IMR-90 (cell line): ENCODE measurements around the gene C1R. TPM values are rescaled to one million over a fixed set of nuclear protein-coding genes. Genes with fewer than 3 reads are reported as not detected.

ENCODE experiments used
- ATAC-seq: fragments of 200-7000 bp; cut with Tn5 transposase; 2 replicates; pipeline ENCODE4 v1.9.1; 2020; ENCODE audit warnings: low read depth, mild to moderate bottlenecking, moderate library complexity
- BruUV-seq: library from RNA; stranded (reverse); fragments of 400-500 nt; replicated peaks from 2 replicates; lab custom pipeline; 2021; lab: Mats Ljungman, UMichigan
- CTCF ChIA-PET: fragments of 300-600 bp; formaldehyde crosslinking; extraction: SDS; loops from one replicate; lab custom pipeline; 2021; ENCODE audit warnings: antibody characterized with exemption; lab: Yijun Ruan, JAX
- POLR2A ChIA-PET: fragments of 300-600 bp; sonication (Branson Sonifier 250); formaldehyde crosslinking; loops from one replicate; lab custom pipeline; 2022; ENCODE audit warnings: antibody characterized with exemption; ENCODE audit not compliant: unreplicated experiment; lab: Charles Lee
- DNase-seq: peaks from one replicate; pipeline ENCODE4 v3.0.0; 2013
- H2AFZ ChIP-seq: replicated peaks from 2 replicates; pipeline ENCODE3; 2013; ENCODE audit warnings: low read length, mild to moderate bottlenecking; ENCODE audit not compliant: poor library complexity
- H2AK5ac ChIP-seq: 2 replicates; pipeline ENCODE4 v1.6.1; 2013; ENCODE audit warnings: low read depth, low read length, inconsistent platforms
- H2AK9ac ChIP-seq: replicated peaks from 2 replicates; pipeline ENCODE3; 2013; ENCODE audit warnings: mild to moderate bottlenecking, low read depth, low read length, moderate library complexity; ENCODE audit not compliant: poor library complexity
- H2BK120ac ChIP-seq: 2 replicates; pipeline ENCODE4 v1.6.1; 2013; ENCODE audit warnings: low read depth, low read length, inconsistent platforms
- H2BK15ac ChIP-seq: 3 replicates; pipeline ENCODE4 v1.6.1; 2013; ENCODE audit warnings: low read depth, low read length, inconsistent platforms
- H2BK20ac ChIP-seq: 2 replicates; pipeline ENCODE4 v1.6.1; 2013; ENCODE audit warnings: low read depth, mild to moderate bottlenecking, inconsistent platforms, low read length, moderate library complexity
- H2BK5ac ChIP-seq: 2 replicates; pipeline ENCODE4 v1.6.1; 2013; ENCODE audit warnings: mild to moderate bottlenecking, low read depth, low read length, inconsistent platforms; ENCODE audit not compliant: poor library complexity, severe bottlenecking
- H3K14ac ChIP-seq: replicated peaks from 2 replicates; pipeline ENCODE4 v1.6.1; 2013; ENCODE audit warnings: low read depth, low read length, inconsistent platforms
- H3K18ac ChIP-seq: 2 replicates; pipeline ENCODE4 v1.6.1; 2013; ENCODE audit warnings: low read depth, low read length, control low read depth
- H3K23ac ChIP-seq: 2 replicates; pipeline ENCODE4 v1.6.1; 2013; ENCODE audit warnings: low read depth, low read length, inconsistent platforms
- H3K27ac ChIP-seq: 2 replicates; pipeline ENCODE4 v1.5.1; 2013; ENCODE audit warnings: mild to moderate bottlenecking, control low read depth, low read length; ENCODE audit not compliant: insufficient read depth
- H3K27me3 ChIP-seq: 2 replicates; pipeline ENCODE4 v1.6.1; 2013; ENCODE audit warnings: low read length; ENCODE audit not compliant: control insufficient read depth, insufficient read depth
- H3K36me3 ChIP-seq: 2 replicates; pipeline ENCODE4 v1.6.1; 2013; ENCODE audit warnings: low read length, mixed read lengths; ENCODE audit not compliant: control insufficient read depth, insufficient read depth
- H3K4ac ChIP-seq: 2 replicates; pipeline ENCODE4 v1.6.1; 2013; ENCODE audit warnings: low read depth, low read length, inconsistent platforms
- H3K4me1 ChIP-seq: 2 replicates; pipeline ENCODE4 v1.6.1; 2013; ENCODE audit warnings: low read length, mixed read lengths; ENCODE audit not compliant: control insufficient read depth, insufficient read depth
- H3K4me2 ChIP-seq: 2 replicates; pipeline ENCODE4 v1.6.1; 2013; ENCODE audit warnings: low read depth, mild to moderate bottlenecking, control low read depth, low read length, moderate library complexity
- H3K4me3 ChIP-seq: 2 replicates; pipeline ENCODE4 v1.5.1; 2013; ENCODE audit warnings: low read depth, mild to moderate bottlenecking, control low read depth, low read length, moderate library complexity; ENCODE audit not compliant: insufficient read depth
- H3K56ac ChIP-seq: 2 replicates; pipeline ENCODE4 v1.6.1; 2013; ENCODE audit warnings: low read length, inconsistent platforms; ENCODE audit not compliant: insufficient read depth; ENCODE audit errors: extremely low read depth
- H3K79me1 ChIP-seq, 2 experiments: 2 replicates each; pipeline ENCODE4 v1.6.1; 2013; ENCODE audit warnings: low read length in 2 of 2, inconsistent platforms in 1 of 2, low read depth in 1 of 2
- H3K9ac ChIP-seq: 2 replicates; pipeline ENCODE4 v1.6.1; 2013; ENCODE audit warnings: low read depth, low read length, control low read depth
- H3K9me1 ChIP-seq: 2 replicates; pipeline ENCODE4 v1.6.1; 2013; ENCODE audit warnings: low read length, inconsistent platforms; ENCODE audit not compliant: insufficient read depth
- H3K9me3 ChIP-seq: 2 replicates; pipeline ENCODE4 v1.6.1; 2013; ENCODE audit warnings: low read length; ENCODE audit not compliant: control insufficient read depth, insufficient read depth
- H4K20me1 ChIP-seq: 2 replicates; pipeline ENCODE4 v1.6.1; 2013; ENCODE audit warnings: low read length, inconsistent platforms; ENCODE audit not compliant: insufficient read depth
- H4K5ac ChIP-seq: 2 replicates; pipeline ENCODE4 v1.6.1; 2013; ENCODE audit warnings: mild to moderate bottlenecking, low read depth, low read length, control low read depth
- H4K8ac ChIP-seq, 2 experiments: 2 replicates each; pipeline ENCODE4 v1.6.1; 2013; ENCODE audit warnings: low read depth in 2 of 2, low read length in 2 of 2, control low read depth in 1 of 2, inconsistent platforms in 1 of 2
- H4K91ac ChIP-seq: 2 replicates; pipeline ENCODE4 v1.6.1; 2013; ENCODE audit warnings: low read depth, low read length, inconsistent platforms; ENCODE audit not compliant: insufficient read depth
- RFX5 ChIP-seq: IDR thresholded peaks from 2 replicates; pipeline ENCODE4 v1.8.0; 2012; ENCODE audit warnings: low read depth, mild to moderate bottlenecking, low read length, moderate library complexity
- WGBS, 2 experiments: methylation state at CpG; one replicate each; pipeline versions ENCODE4 v1.1.5 to v1.1.7; 2013; ENCODE audit warnings: missing lambda C conversion rate in 2 of 2; ENCODE audit not compliant: insufficient read length in 1 of 2; ENCODE audit errors: extremely low coverage in 2 of 2; 5-methylcytosine and 5-hydroxymethylcytosine counted together
- dilution Hi-C: fragments of 300-500 bp; cut with HindIII; formaldehyde crosslinking; loops from one replicate; pipeline ENCODE4 v1.14.3; 2018; ENCODE audit warnings: low sequenced_read_pairs; ENCODE audit not compliant: unreplicated experiment
- in situ Hi-C: fragments of 300-500 bp; cut with MboI; formaldehyde crosslinking; loops from 3 replicates; pipeline ENCODE4 v1.14.3; 2019; ENCODE audit warnings: low sequenced_read_pairs, inconsistent platforms, mixed read lengths
- intact Hi-C: fragments of 100-400 bp; cut with micrococcal nuclease; formaldehyde crosslinking; loops from 2 replicates; pipeline ENCODE4 v1.10.0; 2022
- polyA plus RNA-seq, 3 experiments: library from polyadenylated mRNA; depleted of rRNA; stranded (reverse); fragments of >200 nt; gene quantifications; 2 replicates each; pipeline ENCODE4 v1.2.3, GENCODE V29; 2012; ENCODE audit warnings: low replicate concordance in 1 of 3
- total RNA-seq: library from RNA; depleted of rRNA; stranded (reverse); fragments of >200 nt; gene quantifications from 2 replicates; pipeline ENCODE4 v1.2.3, GENCODE V29; 2012

The C1R gene
- total and polyA plus RNA-seq, 2 of the 4 experiments (the other 2 are of a cell fraction): 38.4 to 165 TPM

GRCh38 chr12:7116916-7117315 is 24.7 kb upstream of the C1R start:
- Histone ChIP-seq H3K4me3 (no peak overlapping the region), H2BK5ac (no peak overlapping the region), H3K4me1 (no peaks in the 10 kb centered on the region; the same call in 1 of the 2 replicates), H4K8ac (no peak overlapping the region), H2BK20ac (no peak overlapping the region), H4K20me1 (no peaks in the 10 kb centered on the region), H3K23ac (no peak overlapping the region), H4K91ac (no peak overlapping the region), H3K4ac (no peak overlapping the region), H4K5ac (no peak overlapping the region), H2AK5ac (no peak overlapping the region), H3K9ac (no peak overlapping the region), H2BK15ac (no peak overlapping the region), H3K18ac (no peak overlapping the region), H3K27me3 (no peaks in the 10 kb centered on the region), H3K9me1 (no peaks in the 10 kb centered on the region), H3K36me3 (peaks cover 39% of the 10 kb centered on the region), H3K56ac (no peak overlapping the region), H3K4me2 (no peak overlapping the region), H2BK120ac (no peak overlapping the region), H3K14ac (no peak overlapping the region), H3K9me3 (no peaks in the 10 kb centered on the region), H3K79me1 (0 out of 4 replicates have a peak, but pooled peaks cover 0 to 7% of the 10 kb centered on the region in 2 experiments), H3K27ac (no peak overlapping the region), H2AK9ac (no peak overlapping the region), H2AFZ (no peak overlapping the region)
- intact Hi-C loops (no loop called here), dilution Hi-C loops (no loop called here), in situ Hi-C loops (loop anchor here (10.0 kb wide), 1 partner anchor 172 kb away; the partner anchor contains the start of genes C12orf57 and RNU7-1)
- DNase-seq: no peak
- ChIA-PET POLR2A (no interaction called here), CTCF (no interaction called here)
- BruUV-seq: no TSS peak
- 89% methylated on average over 5 of the region's 9 CpGs; no CpG with 5 or more reads in 1 of the 2 experiments for whole genome bisulfite sequencing, 2 experiments
- ATAC-seq: no peak
- TF ChIP-seq RFX5: no peak
